NK-92 treated with Interleukin-12 subunit alpha and Interleukin-12 subunit beta, amount 100 ng/mL, for 24 hours (cell line): ENCODE measurements around the gene GRIN3A.
"Not testable (repeated sequence)": the region's sequence is repeated elsewhere in the genome, so short reads cannot be mapped to it uniquely, and the experiment has no call there.

Source experiments
- DNase-seq: peaks from one replicate; lab custom pipeline; 2025; lab: John Stamatoyannopoulos, UW

GRIN3A gene

DNA sequence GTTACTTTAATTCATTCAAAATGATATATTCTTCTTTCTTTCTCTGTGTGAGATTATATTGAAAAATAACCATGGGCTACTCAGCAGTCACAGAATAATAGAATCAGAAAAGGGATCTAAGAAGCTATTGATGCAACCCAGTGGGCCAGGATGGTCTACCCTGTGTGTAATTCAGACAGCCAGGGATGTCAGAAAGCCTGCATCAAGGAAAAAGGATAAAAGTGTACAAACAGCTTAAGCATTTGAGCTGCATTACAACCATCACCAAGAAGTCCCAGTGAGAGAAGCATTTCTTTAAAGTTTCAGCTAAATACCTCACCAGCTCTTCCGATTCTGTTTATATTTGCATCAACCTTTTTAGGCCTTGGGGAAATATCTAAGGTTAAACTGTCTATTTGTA, 105.8 kb downstream of the GRIN3A start:
- no peak for DNase-seq

DNA sequence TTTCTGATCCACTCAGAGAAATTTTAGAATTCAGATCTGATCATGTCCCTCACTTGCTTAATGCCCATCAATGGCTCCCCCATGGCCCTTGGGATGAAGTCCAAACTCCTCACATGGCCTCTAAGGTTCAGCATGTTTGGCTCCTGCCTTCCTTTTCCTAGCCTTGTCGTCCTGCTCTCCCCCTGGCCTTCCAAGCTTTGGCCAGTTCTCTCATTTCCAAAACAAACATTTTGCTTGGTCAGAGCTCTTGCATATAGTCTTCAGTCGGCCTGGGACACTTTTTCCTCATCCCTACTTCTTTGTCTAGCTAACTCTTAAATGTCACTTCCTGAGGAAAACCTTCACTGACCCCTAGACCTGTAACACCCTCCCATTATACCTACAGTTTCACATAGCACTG, 106.6 kb downstream of the GRIN3A start:
- DNase-seq: no peak

DNA sequence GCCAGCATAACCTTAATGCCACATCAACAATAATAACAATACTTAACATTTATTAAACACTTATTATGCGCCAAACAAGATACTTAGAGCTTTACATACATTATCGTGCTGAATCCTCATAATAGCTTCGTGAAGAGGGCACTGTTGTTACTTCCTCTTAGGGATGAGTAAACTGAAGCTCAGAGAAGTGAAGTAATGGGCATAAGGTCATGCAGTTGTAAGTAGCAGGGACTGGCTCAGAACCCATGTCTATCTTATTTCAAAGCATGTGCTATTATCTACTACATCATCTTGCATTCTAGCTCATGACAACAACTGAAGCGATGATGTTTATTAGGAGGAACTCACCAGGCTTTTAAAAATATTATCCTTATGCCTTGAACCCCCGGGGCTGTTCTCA, 108.8 kb downstream of the GRIN3A start:
- no peak for DNase-seq

DNA sequence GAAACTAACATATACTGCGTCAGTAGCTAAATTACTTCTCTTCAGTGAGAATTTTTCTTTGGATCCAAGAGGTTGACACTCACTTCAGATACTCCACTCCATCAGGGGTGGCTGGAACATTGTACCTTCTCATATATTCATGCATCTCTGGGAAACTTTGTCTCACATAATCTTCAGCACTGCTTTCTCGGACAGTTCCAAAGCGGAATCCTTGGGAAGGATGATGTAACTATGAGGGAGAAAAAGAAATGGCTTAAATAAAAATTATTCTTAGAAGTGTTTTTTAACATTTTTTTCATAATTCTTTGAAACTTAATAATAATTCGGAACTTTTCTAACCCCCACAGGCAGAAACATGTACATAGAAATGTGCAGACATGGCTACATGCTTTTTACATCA, 110.3 kb downstream of the GRIN3A start:
- DNase-seq: no peak

DNA sequence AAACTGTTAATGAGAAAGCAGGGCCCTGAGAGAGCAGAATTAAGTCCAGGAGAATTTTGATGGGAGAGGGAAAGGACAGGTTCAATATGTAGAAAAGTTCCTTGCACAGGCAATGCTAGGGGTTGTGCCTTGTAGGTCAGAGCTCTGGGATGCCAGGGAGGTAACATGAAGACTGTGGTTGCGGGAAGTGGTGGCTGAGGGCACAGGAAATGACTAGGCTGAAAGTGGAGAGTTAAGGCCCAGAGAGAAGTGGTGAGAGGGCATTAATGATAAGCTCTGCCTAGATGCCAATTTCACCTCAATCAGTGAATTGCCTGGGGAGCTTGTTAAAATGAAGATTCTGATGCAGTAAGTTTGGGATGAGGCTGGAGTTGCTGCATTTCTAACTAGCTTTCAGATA, 112.2 kb downstream of the GRIN3A start:
- DNase-seq: no peak

DNA sequence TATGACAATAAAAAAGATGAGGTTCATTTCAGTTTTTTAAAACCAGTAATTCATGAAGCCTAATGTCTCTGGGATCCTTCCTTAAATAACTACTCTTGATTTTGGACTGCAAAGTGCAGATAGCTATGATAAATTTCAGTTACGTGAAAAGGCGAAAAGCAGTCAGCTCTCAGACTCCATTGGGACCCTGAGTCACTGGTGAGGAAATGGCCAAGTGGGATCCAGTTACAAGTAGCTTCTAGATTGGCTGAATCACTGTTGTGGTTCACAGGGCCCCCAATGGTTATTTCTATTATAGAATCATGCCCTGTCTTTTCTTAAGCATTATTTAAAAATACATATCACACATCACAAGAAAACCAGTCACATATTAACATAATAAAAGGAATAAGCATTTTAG, 112.6 kb downstream of the GRIN3A start:
- no peak for DNase-seq

DNA sequence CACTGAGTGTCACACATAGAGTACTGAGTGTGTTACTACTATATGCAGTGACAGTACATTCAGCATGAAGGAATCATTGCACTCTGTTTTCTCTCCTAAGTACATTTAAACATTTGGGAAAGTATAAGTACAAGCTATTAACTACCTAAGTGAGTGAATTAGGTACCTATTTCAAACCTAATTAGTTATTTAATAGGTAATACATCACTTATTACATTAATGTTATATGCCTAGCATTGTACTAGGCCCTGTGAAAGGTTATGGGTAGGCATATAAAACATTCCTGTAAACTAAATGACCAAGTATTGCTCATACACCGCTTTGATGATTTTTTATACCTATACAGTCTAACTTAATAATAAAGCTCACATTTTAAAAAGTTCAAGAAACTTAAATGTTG, 118.0 kb downstream of the GRIN3A start:
- DNase-seq: no peak

DNA sequence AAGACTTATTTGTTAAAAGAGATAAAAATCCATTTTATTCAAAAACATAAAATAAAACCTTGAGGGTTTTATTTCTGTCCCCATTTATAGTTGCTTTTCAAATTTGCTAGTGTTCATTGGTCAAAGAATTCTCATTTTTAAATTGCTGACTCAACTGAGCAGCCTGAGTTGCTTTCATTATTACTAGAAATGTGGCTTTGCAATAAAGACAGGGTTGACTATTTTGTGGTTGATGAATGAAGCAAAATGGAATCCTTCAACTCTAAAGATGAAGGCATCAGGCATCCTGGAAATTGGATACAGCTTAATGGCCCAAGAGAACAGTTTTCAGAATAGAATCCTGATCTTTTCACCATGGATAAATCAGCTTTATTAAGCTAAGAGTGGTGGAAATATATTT, 119.7 kb downstream of the GRIN3A start:
- DNase-seq: no peak

DNA sequence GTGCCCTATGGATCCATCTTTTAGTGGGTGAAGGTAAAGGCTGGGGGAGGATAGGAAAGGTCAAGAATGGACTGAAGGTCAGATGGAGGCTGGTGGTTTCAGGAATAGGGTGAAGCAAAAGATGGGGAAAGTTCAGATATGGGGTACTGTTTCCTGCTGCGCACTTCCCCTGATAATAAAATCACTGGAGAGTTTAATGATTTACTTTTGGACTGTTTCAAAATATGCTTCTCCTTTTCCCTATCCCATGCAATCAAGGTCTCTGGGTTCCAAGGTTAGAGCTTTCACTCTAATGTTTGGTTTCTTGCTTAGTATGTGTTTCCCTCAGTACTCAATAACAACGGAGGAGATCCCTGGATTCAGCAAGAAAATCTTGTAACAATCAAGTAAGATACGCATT, 132.9 kb downstream of the GRIN3A start:
- no peak for DNase-seq

DNA sequence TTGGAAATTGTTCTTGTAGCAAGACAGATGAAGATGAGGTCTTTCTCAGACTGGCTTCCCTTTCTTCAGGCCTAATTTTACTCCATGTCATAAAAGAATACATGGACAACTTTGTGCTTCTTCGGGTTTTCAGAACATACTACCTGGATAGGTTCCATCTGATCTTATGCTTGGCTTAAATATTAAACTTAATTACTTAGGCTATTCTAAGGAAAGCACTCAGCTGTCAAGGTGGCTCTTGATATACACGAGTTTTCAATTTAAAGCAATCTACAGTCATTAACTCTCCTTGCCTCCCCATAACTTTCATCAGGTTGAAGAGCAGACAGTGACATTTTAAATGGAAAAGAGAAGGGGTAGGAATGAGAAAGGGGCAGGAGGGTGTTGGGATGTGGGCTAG, 134.2 kb downstream of the GRIN3A start:
- DNase-seq: no peak

DNA sequence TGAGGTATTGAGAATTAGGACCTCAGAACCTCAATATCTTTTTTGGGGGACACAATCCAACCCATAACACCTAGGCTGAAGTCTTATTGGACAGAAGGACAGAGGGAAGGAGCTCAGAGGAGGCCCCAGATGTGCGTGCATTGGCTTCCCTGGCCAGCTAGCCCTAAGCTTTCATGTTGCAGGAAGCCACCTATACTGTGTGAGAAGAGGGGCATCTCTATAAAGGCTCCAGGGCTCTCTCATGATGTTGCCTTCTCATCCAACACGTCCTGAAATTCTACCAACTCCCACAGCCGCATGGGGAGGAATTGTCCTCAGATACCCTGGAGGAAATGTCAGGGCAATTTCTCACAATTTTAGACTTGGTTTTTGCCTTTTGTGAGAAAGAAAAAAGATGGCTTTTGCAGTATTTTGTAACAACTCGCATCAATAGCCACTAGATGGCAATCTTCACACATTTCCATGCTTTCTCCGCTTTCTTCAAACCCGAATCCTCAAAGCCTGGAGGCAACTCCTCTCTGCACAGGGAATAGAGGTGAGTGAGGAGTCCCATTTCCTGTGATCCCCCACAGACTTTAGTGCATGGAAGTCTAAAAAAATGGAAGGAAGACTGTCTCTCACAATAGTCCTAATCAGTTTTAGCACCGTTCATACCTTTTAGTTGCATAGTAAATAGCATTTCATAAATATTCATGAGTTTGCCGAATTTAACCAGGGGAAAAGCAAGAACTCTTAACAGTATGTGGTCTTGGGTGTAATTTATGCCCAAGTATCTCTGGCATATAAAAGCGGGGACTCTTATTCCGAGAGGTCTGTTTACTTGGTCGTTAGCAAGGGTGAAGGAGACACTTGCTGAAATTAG, 136.3 kb downstream of the GRIN3A start:
- no peak for DNase-seq

DNA sequence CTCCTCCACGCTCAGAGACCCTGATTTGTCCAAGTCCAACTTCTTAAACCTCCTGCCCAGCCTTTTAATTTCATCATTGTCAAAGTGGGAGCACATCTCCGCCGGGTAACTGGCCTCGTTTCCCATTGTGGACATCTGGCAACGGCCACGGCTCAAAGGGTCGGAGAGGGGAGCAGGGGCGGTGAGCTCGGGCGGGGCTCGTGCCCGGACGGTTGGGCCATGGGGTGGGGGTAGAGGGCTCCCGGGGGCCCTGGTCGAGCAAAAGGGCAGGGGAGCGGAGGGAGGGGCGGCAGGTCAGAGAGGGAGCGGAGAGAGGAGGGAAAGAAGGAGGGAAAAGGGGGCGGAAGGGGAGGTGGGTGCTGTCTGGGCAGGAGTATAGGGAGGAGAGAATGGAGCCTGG, 143.7 kb downstream of the GRIN3A start, which contains the start of gene PPP3R2:
PPP3R2 (minus strand) TSS at position 174 of the 400 bp plus-strand sequence; CDS start at position 126, 48 bp downstream.
- DNase-seq: no peak

DNA sequence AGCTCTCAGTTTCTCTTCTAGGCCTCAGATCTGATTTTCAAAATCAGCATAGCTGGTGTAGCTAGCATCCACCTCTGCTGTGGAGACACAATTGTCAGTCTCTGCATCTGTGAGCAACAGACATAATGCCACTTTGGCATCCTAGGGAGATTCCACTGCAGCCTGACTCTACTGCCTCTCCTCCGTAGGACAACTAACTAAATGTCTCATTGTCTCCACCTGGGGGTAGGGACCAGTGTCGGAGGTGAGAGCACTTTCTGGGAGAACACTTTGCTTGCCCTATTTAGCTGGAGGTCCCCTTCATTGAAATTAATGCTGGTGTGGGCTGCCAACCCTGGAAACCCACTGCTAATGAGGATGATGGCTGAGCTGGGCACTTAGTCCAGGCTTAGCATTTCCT, 145.1 kb downstream of the GRIN3A start:
- no peak for DNase-seq

DNA sequence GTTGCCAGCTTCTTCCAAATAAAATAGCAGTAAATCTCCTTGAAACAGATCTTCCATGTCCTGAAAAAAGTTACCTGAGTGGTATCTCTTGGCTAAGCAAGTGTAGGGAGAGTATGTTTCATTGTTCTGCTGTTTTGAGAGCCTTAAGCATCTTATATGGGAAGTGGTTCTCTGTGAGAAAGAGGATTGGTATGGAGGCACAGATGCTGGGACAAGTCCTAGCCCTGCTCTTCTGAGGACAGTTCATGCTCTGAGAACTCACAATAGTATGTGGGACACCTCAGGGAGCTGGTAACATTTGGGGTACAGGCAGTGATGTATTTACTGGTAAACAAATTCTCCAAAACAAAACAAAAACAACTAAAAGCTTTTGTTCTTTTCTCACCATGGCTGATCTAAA, 145.7 kb downstream of the GRIN3A start:
- no peak for DNase-seq

DNA sequence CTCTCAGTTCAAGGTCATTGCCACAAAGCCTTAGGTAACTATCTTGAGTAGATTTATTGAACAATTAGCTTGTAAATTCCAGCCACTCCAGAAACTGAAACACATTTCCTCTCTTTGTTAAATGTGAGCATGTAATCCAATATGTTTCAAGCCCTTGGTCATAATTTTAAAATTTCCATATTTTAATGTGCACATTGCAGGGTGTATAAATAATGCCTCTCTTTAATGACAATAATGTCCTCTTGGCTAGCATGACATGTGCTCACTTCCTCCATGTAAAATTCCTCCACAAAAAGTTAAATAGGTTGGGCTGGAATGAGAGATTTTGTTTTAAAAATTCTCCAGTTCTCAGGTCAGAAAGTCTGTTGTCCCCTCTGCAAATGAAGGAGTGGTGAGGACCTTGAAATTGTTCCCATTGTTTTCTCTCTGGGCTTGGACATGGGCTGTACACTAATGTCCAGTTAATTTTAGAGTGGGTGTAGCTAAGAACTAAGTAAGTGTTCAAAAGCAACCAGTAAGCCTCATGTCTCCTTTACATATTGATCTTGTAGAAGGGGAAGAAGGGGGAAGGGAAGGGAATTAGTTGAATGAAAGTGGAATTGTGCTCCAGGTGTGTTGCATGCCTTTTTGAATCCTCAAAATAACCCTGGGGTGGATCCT, 146.5 kb downstream of the GRIN3A start:
- no peak for DNase-seq

DNA sequence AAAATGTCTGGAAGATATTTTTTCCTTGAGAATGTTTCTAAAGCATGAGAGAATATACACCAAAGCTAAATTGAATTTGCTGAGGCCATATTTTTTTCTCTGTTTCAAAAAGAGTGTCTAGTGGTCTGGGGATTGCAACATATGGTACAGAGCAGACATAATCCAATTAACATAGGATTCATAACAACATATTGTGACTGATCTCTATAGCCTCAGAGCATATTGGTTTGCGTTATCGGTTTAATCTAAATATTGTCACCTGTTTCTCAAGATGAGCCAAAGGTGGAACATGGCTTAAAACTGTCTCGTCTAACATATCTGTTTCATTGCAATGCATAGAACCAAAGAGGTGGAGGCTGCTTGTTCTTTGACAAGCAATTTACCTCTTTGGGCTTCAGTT, 147.5 kb downstream of the GRIN3A start:
- DNase-seq: no peak

DNA sequence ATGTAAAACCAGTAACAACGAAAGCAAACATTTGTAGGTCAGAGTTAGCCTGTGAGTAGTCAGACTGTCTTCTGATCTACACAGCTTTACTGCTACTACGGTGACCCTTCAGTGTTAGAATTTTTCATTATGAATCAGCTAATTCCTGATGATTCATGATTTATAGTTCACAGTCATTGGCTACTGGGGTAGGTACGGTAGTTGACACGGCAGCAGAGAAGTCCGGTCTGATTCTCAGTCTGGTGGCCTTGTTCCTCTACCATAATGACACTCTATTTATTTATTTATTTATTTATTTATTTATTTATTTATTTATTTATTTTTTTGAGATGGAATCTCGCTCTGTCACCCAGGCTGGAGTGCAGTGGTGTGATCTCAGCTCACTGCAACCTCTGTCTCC, 148.4 kb downstream of the GRIN3A start:
- not testable (repeated sequence) for DNase-seq

DNA sequence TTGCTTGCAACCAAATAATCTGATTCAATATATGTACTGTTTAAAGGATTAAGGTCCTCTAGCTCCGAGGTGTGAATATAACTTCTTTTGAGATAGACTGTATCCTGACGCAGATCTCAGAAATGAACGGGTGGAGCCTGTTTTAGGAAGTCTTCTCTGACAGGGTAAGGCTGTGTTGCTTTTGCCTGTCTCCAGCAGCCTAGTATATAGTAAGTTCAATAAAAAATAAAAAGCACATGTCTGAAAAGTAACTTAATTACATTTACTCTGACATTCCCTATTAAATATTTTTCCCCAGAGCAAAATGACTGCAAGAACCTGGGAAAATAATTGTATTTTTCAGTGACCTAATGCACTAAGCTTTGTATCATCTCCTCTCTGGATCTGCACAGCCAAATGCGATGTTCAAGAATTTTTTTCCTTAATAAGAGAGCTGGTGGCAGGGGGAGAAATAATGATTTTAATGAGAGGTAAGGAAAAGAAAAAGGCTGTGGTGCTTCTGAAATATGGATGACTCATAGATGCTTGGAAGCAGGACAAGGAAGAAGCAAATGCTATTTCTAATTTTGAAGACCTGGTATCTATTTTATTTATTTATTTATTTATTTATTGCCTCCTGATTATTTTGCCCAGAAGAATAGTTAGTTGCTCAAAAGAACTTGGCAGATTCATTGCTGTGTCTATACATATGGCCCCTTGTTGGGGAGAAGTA, 151.0 kb downstream of the GRIN3A start:
- DNase-seq: no peak

DNA sequence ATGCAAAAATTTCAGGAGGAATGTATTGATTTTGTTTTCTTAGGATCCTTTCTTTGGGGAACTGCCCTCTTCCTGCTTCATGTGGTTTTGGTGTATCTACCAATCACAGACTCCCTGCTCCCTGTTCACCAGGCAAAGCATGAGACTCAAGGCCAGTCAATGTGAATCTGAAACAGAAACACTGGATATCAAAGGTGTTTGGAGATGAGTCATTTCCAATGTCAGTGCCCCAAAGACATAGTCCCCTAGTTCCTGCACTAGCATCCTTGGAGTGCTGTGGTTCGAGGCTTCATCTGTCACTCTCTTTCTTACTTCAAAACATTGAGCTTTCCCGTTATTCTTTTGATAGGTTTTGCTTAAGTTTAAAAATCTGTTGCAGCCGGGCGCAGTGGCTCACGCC, 151.8 kb downstream of the GRIN3A start:
- no peak for DNase-seq

DNA sequence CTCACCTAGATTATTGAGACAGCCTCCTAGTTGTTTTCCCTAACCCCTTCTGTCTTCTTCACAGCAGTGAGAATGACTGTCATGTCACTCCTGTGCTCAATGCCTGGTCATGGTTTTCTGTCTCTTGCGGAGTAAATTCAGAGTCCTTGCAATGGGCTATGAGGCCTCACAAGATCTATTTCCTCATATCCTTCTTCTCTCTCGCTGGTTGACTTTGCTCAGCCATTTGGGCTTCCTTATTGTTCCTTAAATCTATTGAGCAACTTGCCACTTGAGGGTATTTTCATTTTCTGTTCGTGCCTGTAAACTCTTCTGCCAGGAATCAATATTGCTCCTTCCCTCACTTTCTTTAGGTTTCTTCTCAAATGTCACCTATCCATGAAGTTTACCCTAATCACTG, 152.7 kb downstream of the GRIN3A start:
- DNase-seq: no peak

DNA sequence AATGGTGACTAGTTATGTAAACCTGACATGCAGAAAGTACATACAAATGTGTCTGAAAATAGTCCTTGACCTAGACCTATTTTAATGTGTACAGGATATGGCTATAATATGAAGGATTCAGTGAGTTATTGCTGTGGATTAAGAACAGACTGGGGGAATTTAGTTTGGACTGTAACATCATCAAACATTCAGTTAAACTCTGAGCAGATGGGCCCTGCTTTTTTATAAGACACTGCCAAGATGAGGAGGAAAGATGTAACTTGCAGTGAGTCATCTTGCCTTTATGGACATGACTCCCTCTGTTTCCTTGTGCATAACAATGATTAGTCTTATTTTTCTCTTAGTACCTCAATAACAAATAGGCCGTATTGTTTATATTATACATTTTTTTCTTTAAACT, 155.9 kb downstream of the GRIN3A start:
- DNase-seq: no peak

DNA sequence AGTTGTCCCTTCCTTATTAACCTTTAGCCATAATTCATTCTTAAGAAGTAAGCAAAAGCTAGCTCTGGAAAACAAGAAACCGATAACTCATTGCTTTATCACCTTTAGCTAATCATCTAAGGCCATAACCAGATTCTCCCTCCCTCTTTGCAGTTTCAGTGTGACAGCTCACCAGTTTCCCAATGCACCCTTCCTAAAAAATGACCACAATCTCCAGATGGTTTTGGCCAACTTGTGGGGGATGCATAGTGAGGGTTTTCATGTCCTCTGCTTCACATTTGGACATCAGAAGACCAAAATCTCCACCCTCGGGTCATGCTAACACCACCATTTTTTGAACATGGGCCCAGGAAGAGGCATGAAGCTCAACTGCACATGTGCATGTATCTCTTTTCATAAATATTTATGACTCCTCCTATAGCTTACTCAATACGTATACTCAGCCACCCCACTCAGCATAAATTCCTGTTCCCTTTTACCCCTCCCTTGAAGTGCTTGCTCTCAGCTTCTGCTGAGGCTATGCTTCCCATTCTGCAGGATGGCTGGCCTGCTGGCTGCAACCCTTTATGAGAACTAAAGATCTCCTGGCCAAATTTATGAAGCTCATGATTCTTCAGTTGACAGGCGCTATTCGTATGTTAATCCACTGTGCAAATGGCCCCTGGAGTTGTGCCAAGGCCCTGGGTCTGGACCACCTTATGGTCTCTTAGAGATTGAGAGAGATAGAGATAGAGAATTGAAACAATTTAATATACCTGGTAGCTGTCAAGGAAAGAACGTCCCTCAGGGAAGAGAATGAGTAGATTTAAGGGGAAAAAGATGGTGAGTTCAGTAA, 158.5 kb downstream of the GRIN3A start:
- DNase-seq: no peak
